Measurements from ENCODE around the gene PALLD. TPM values are rescaled to one million over a fixed set of nuclear protein-coding genes. Genes with fewer than 3 reads are reported as not detected.

Gene PALLD
- polyA plus RNA-seq, 1 donor (not counting 4 experiments of a cell fraction or from before 2014, with no cell fraction given), result 136 TPM

- Histone ChIP-seq H3K9me3 (ENCODE audit: control insufficient read depth, low read depth, low read length) (no peaks in the 10 kb centered on the region), H3K4me3 (ENCODE audit: control insufficient read depth in 2 of 3, extremely low read depth in 1 of 3, insufficient read depth in 2 of 3, low read depth in 1 of 3, low read length in 3 of 3) (no peak overlapping the region), H3K9me1 (ENCODE audit: control insufficient read depth, extremely low read depth, insufficient read depth, low read length) (no peaks in the 10 kb centered on the region), H3K27ac (ENCODE audit: control insufficient read depth, insufficient read depth, low read length) (no peak overlapping the region), H4K20me1 (ENCODE audit: control insufficient read depth, extremely low read depth, insufficient read depth, low read length) (no peaks in the 10 kb centered on the region), H3K79me2 (ENCODE audit: control insufficient read depth, insufficient read depth, low read length) (peaks cover 4% of the 10 kb centered on the region), H3K4me2 (ENCODE audit: control insufficient read depth, extremely low read depth, insufficient read depth, low read depth, low read length) (no peak overlapping the region), H3K4me1 (ENCODE audit: control insufficient read depth, extremely low read depth, insufficient read depth, low read length) (no peaks in the 10 kb centered on the region), H3K27me3 (ENCODE audit: control insufficient read depth, extremely low read depth, insufficient read depth, low read length) (no peaks in the 10 kb centered on the region), H2AFZ (ENCODE audit: control insufficient read depth, low read length) (no peak overlapping the region), H3K36me3 (ENCODE audit: control insufficient read depth in 2 of 2, extremely low read depth in 1 of 2, insufficient read depth in 2 of 2, low read length in 2 of 2) (peaks cover 22 to 32% of the 10 kb centered on the region in 2 experiments), H3K9ac (ENCODE audit: control insufficient read depth, extremely low read depth, insufficient read depth, low read length) (no peak overlapping the region)
- dilution Hi-C loops (cut with MboI; ENCODE audit: extremely low pct_ligation_motif_present, low sequenced_read_pairs), result no loop called here
- DNase-seq (ENCODE audit: low read depth, low spot score) (no peak), FAIRE-seq (no peak)
- no peak for TF ChIP-seq EZH2 (IDR thresholded peaks at IDR 0.05; ENCODE audit: low read length)
These were observed 411.2 kb downstream of the PALLD start for GRCh38 chr4:168908093-168908492.

GRCh38 chr4:168908851-168909273 is 412.0 kb downstream of the PALLD start:
- H3K9me3 ChIP-seq (ENCODE audit: control insufficient read depth, low read depth, low read length), result no peaks in the 10 kb centered on the region
- no peak for FAIRE-seq
- no peak overlapping the region for H3K27ac ChIP-seq (ENCODE audit: control insufficient read depth, insufficient read depth, low read length)

More at GRCh38 chr4:168908851-168909273, 412.0 kb downstream of the PALLD start:
- Histone ChIP-seq H3K9me1 (ENCODE audit: control insufficient read depth, extremely low read depth, insufficient read depth, low read length) (no peaks in the 10 kb centered on the region), H3K27me3 (ENCODE audit: control insufficient read depth, extremely low read depth, insufficient read depth, low read length) (no peaks in the 10 kb centered on the region), H3K4me1 (ENCODE audit: control insufficient read depth, extremely low read depth, insufficient read depth, low read length) (no peaks in the 10 kb centered on the region), H3K36me3 (ENCODE audit: control insufficient read depth in 2 of 2, extremely low read depth in 1 of 2, insufficient read depth in 2 of 2, low read length in 2 of 2) (peaks cover 20 to 32% of the 10 kb centered on the region in 2 experiments), H3K9ac (ENCODE audit: control insufficient read depth, extremely low read depth, insufficient read depth, low read length) (no peak overlapping the region), H3K79me2 (ENCODE audit: control insufficient read depth, insufficient read depth, low read length) (peaks cover 4% of the 10 kb centered on the region), H2AFZ (ENCODE audit: control insufficient read depth, low read length) (no peak overlapping the region), H3K4me2 (ENCODE audit: control insufficient read depth, extremely low read depth, insufficient read depth, low read depth, low read length) (no peak overlapping the region), H3K4me3 (ENCODE audit: control insufficient read depth in 2 of 3, extremely low read depth in 1 of 3, insufficient read depth in 2 of 3, low read depth in 1 of 3, low read length in 3 of 3) (no peak overlapping the region), H4K20me1 (ENCODE audit: control insufficient read depth, extremely low read depth, insufficient read depth, low read length) (no peaks in the 10 kb centered on the region)
- no peak for TF ChIP-seq CTCF (optimal IDR thresholded peaks at IDR 0.05 in 1 of 3, IDR thresholded peaks at IDR 0.05 in 1 of 3, conservative IDR thresholded peaks at IDR 0.05 in 1 of 3; ENCODE audit: extremely low read depth in 1 of 3, insufficient read depth in 2 of 3, low read length in 3 of 3)
- TF ChIP-seq EZH2 (IDR thresholded peaks at IDR 0.05; ENCODE audit: low read length), result no peak
- no peak for DNase-seq (ENCODE audit: low read depth, low spot score)
- dilution Hi-C loops (cut with MboI; ENCODE audit: extremely low pct_ligation_motif_present, low sequenced_read_pairs), result no loop called here

Measured in keratinocyte (primary cell).